Activated CD4-positive, alpha-beta memory T cell treated with anti-CD3 and anti-CD28 coated beads for 36 hours (primary cell): ENCODE results near the gene RFLNA. TPM values are rescaled to one million over a fixed set of nuclear protein-coding genes. Genes with fewer than 3 reads are reported as not detected.

ENCODE experiments used
- CTCF ChIA-PET: fragments of 350-600 bp; sonication (Branson Sonifier 250); formaldehyde crosslinking; loops from one replicate; lab custom pipeline; 2021; ENCODE audit warnings: antibody characterized with exemption, inconsistent platforms; lab: Charles Lee
- POLR2A ChIA-PET: fragments of 350-600 bp; sonication (Branson Sonifier 250); formaldehyde crosslinking; loops from one replicate; lab custom pipeline; 2021; ENCODE audit warnings: antibody characterized with exemption; lab: Charles Lee
- DNase-seq: peaks from one replicate; pipeline ENCODE4 v3.0.0-alpha.2; 2020
- H3K27ac Mint-ChIP-seq: one replicate; pipeline ENCODE4 v1.8.0; 2021; ENCODE audit warnings: mixed read lengths
- H3K27me3 Mint-ChIP-seq: one replicate; pipeline ENCODE4 v1.8.0; 2021; ENCODE audit warnings: mixed read lengths
- H3K36me3 Mint-ChIP-seq: one replicate; pipeline ENCODE4 v1.8.0; 2021; ENCODE audit warnings: mixed read lengths
- H3K4me1 Mint-ChIP-seq: one replicate; pipeline ENCODE4 v1.8.0; 2021; ENCODE audit warnings: low read depth, mixed read lengths
- H3K4me3 Mint-ChIP-seq: one replicate; pipeline ENCODE4 v1.8.0; 2021; ENCODE audit warnings: mild to moderate bottlenecking, mixed read lengths
- H3K9me3 Mint-ChIP-seq: one replicate; pipeline ENCODE4 v1.8.0; 2021; ENCODE audit warnings: mixed read lengths
- intact Hi-C: fragments of 100-400 bp; cut with micrococcal nuclease; formaldehyde crosslinking; loops from one replicate; pipeline ENCODE4 v1.15.1; 2023
- total RNA-seq, 2 experiments: library from RNA; stranded (reverse); gene quantifications; one replicate each; pipeline ENCODE4 v1.2.3, GENCODE V29; 2021

Gene RFLNA
- total RNA-seq, 2 experiments from 2014 or later, result not detected

- H3K9me3 Mint-ChIP-seq, result no peaks in the 10 kb centered on the region
- CTCF ChIA-PET, result no interaction called here
- H3K4me1 Mint-ChIP-seq, result no peaks in the 10 kb centered on the region
- POLR2A ChIA-PET, result no interaction called here
- DNase-seq, result no peak
- intact Hi-C loops, result no loop called here
- peaks cover 12% of the 10 kb centered on the region for H3K36me3 Mint-ChIP-seq
- H3K4me3 Mint-ChIP-seq, result no peak overlapping the region
- no peaks in the 10 kb centered on the region for H3K27me3 Mint-ChIP-seq
- H3K27ac Mint-ChIP-seq, result no peak overlapping the region
Measured at GRCh38 chr12:124350491-124350890, 55.6 kb downstream of the RFLNA start.

- ChIA-PET CTCF (no interaction called here), POLR2A (no interaction called here)
- DNase-seq, result no peak
- peaks cover 8% of the 10 kb centered on the region for H3K36me3 Mint-ChIP-seq
- H3K27ac Mint-ChIP-seq, result no peak overlapping the region
- no peak overlapping the region for H3K4me3 Mint-ChIP-seq
- H3K27me3 Mint-ChIP-seq, result no peaks in the 10 kb centered on the region
- H3K9me3 Mint-ChIP-seq, result no peaks in the 10 kb centered on the region
- no peaks in the 10 kb centered on the region for H3K4me1 Mint-ChIP-seq
- intact Hi-C loops, result no loop called here
Measured at GRCh38 chr12:124351422-124351821, 56.5 kb downstream of the RFLNA start.

- no peak for DNase-seq
- H3K9me3 Mint-ChIP-seq, result no peaks in the 10 kb centered on the region
- H3K4me1 Mint-ChIP-seq, result no peaks in the 10 kb centered on the region
- intact Hi-C loops, result no loop called here
- H3K27ac Mint-ChIP-seq, result no peak overlapping the region
- no peaks in the 10 kb centered on the region for H3K27me3 Mint-ChIP-seq
- H3K4me3 Mint-ChIP-seq, result no peak overlapping the region
- ChIA-PET CTCF (interaction anchor here (1.2 kb wide), 1 partner anchor 8 kb away, joined by 4 read pairs; no protein-coding TSS in a partner anchor), POLR2A (no interaction called here)
- peaks cover 8% of the 10 kb centered on the region for H3K36me3 Mint-ChIP-seq
Measured at GRCh38 chr12:124352257-124352656, 57.4 kb downstream of the RFLNA start.

- Mint-ChIP-seq H3K36me3 (peaks cover 9% of the 10 kb centered on the region), H3K9me3 (no peaks in the 10 kb centered on the region), H3K27ac (no peak overlapping the region), H3K27me3 (no peaks in the 10 kb centered on the region), H3K4me3 (no peak overlapping the region), H3K4me1 (no peaks in the 10 kb centered on the region)
- ChIA-PET POLR2A (no interaction called here), CTCF (interaction anchor here (1.2 kb wide), 1 partner anchor 8 kb away, joined by 4 read pairs; no protein-coding TSS in a partner anchor)
- intact Hi-C loops, result no loop called here
- no peak for DNase-seq
Measured at GRCh38 chr12:124352839-124353238, 57.9 kb downstream of the RFLNA start.

GRCh38 chr12:124354400-124354799, 59.5 kb downstream of the RFLNA start:
- Mint-ChIP-seq H3K4me1 (no peaks in the 10 kb centered on the region), H3K27me3 (no peaks in the 10 kb centered on the region), H3K9me3 (no peaks in the 10 kb centered on the region), H3K27ac (no peak overlapping the region), H3K4me3 (no peak overlapping the region), H3K36me3 (peaks cover 12% of the 10 kb centered on the region)
- intact Hi-C loops, result no loop called here
- ChIA-PET CTCF (no interaction called here), POLR2A (no interaction called here)
- no peak for DNase-seq

- no peak for DNase-seq
- Mint-ChIP-seq H3K4me3 (no peak overlapping the region), H3K27me3 (no peaks in the 10 kb centered on the region), H3K4me1 (no peaks in the 10 kb centered on the region), H3K36me3 (peaks cover 11% of the 10 kb centered on the region), H3K27ac (no peak overlapping the region), H3K9me3 (no peaks in the 10 kb centered on the region)
- ChIA-PET CTCF (no interaction called here), POLR2A (no interaction called here)
- intact Hi-C loops, result no loop called here
Measured at GRCh38 chr12:124356221-124356620, 61.3 kb downstream of the RFLNA start.

GRCh38 chr12:124357616-124358015, 62.7 kb downstream of the RFLNA start:
- Mint-ChIP-seq H3K27ac (no peak overlapping the region), H3K4me1 (no peaks in the 10 kb centered on the region), H3K36me3 (peaks cover 11% of the 10 kb centered on the region), H3K4me3 (no peak overlapping the region), H3K9me3 (no peaks in the 10 kb centered on the region), H3K27me3 (no peaks in the 10 kb centered on the region)
- ChIA-PET CTCF (no interaction called here), POLR2A (no interaction called here)
- no peak for DNase-seq
- intact Hi-C loops, result no loop called here

GRCh38 chr12:124358572-124358971, 63.7 kb downstream of the RFLNA start:
- Mint-ChIP-seq H3K27me3 (no peaks in the 10 kb centered on the region), H3K9me3 (no peaks in the 10 kb centered on the region), H3K36me3 (peaks cover 11% of the 10 kb centered on the region), H3K4me3 (no peak overlapping the region), H3K27ac (no peak overlapping the region), H3K4me1 (no peaks in the 10 kb centered on the region)
- intact Hi-C loops, result no loop called here
- DNase-seq, result no peak
- ChIA-PET POLR2A (no interaction called here), CTCF (no interaction called here)

GRCh38 chr12:124359671-124360581, 65.0 kb downstream of the RFLNA start:
- no peak overlapping the region for H3K27ac Mint-ChIP-seq
- no peak for DNase-seq
- no peaks in the 10 kb centered on the region for H3K4me1 Mint-ChIP-seq
- H3K4me3 Mint-ChIP-seq, result no peak overlapping the region
- CTCF ChIA-PET, result interaction anchor here (0.6 kb wide), 1 partner anchor 547 kb away, joined by 3 read pairs; no protein-coding TSS in a partner anchor
- no peaks in the 10 kb centered on the region for H3K27me3 Mint-ChIP-seq
- POLR2A ChIA-PET, result no interaction called here
- intact Hi-C loops, result no loop called here
- peaks cover 10% of the 10 kb centered on the region for H3K36me3 Mint-ChIP-seq
- H3K9me3 Mint-ChIP-seq, result no peaks in the 10 kb centered on the region

- intact Hi-C loops, result no loop called here
- Mint-ChIP-seq H3K9me3 (no peaks in the 10 kb centered on the region), H3K27me3 (no peaks in the 10 kb centered on the region), H3K36me3 (peaks cover 8% of the 10 kb centered on the region), H3K27ac (no peak overlapping the region), H3K4me3 (no peak overlapping the region), H3K4me1 (no peaks in the 10 kb centered on the region)
- POLR2A ChIA-PET, result no interaction called here
- CTCF ChIA-PET, result no interaction called here
- DNase-seq, result no peak
Measured at GRCh38 chr12:124361074-124361970, 66.4 kb downstream of the RFLNA start.

GRCh38 chr12:124361996-124362395, 67.1 kb downstream of the RFLNA start:
- intact Hi-C loops, result no loop called here

GRCh38 chr12:124363353-124363965, 68.6 kb downstream of the RFLNA start:
- H3K4me3 Mint-ChIP-seq, result no peak overlapping the region
- no peak overlapping the region for H3K27ac Mint-ChIP-seq
- H3K27me3 Mint-ChIP-seq, result no peaks in the 10 kb centered on the region
- H3K9me3 Mint-ChIP-seq, result no peaks in the 10 kb centered on the region
- ChIA-PET CTCF (interaction anchor here (1.0 kb wide), 1 partner anchor 17 kb away, joined by 3 read pairs; no protein-coding TSS in a partner anchor), POLR2A (no interaction called here)
- DNase-seq, result no peak
- no peaks in the 10 kb centered on the region for H3K4me1 Mint-ChIP-seq
- peaks cover 3% of the 10 kb centered on the region for H3K36me3 Mint-ChIP-seq
- intact Hi-C loops, result no loop called here

More at GRCh38 chr12:124361996-124362395, 67.1 kb downstream of the RFLNA start:
- Mint-ChIP-seq H3K9me3 (no peaks in the 10 kb centered on the region), H3K4me1 (no peaks in the 10 kb centered on the region), H3K36me3 (peaks cover 8% of the 10 kb centered on the region), H3K27ac (no peak overlapping the region), H3K4me3 (no peak overlapping the region), H3K27me3 (no peaks in the 10 kb centered on the region)
- DNase-seq, result no peak
- POLR2A ChIA-PET, result no interaction called here
- CTCF ChIA-PET, result no interaction called here
